Measurements from ENCODE around the gene ME3. TPM values are rescaled to one million over a fixed set of nuclear protein-coding genes. Genes with fewer than 3 reads are reported as not detected.

ME3 gene
- total RNA-seq, 2 donors from 2014 or later: 62.4 to 62.5 TPM

DNA sequence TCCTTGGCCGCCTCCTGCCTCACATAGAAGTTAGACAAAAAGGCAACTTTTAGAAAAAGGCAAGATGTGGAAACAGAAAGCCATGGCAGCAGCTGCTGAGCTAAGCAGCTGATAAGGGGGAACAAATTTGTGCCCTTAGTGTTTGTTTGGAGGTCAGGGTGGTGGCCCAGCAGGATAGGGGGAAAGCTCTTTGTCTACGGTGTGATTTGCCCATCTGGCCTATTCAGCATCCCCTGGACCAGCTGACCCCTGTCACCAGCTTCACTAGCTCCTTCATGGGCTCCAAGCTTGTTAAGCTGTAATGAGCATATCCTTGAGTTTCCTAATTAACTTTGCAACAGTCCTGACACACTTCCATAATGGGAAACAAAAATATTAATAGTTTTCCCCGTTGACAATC is 5.9 kb upstream of the ME3 start:
- Histone ChIP-seq H3K4me3 (no peak overlapping the region), H3K36me3 (no peaks in the 10 kb centered on the region), H3K9me3 (no peaks in the 10 kb centered on the region), H3K4me1 (ENCODE audit: control insufficient read depth in 1 of 2, low read depth in 2 of 2) (peaks cover 12 to 36% of the 10 kb centered on the region in 2 donors), H3K27ac (no peak overlapping the region), H3K27me3 (replicated peaks; ENCODE audit: insufficient read depth) (no peaks in the 10 kb centered on the region)
- TF ChIP-seq, protein P1, sequence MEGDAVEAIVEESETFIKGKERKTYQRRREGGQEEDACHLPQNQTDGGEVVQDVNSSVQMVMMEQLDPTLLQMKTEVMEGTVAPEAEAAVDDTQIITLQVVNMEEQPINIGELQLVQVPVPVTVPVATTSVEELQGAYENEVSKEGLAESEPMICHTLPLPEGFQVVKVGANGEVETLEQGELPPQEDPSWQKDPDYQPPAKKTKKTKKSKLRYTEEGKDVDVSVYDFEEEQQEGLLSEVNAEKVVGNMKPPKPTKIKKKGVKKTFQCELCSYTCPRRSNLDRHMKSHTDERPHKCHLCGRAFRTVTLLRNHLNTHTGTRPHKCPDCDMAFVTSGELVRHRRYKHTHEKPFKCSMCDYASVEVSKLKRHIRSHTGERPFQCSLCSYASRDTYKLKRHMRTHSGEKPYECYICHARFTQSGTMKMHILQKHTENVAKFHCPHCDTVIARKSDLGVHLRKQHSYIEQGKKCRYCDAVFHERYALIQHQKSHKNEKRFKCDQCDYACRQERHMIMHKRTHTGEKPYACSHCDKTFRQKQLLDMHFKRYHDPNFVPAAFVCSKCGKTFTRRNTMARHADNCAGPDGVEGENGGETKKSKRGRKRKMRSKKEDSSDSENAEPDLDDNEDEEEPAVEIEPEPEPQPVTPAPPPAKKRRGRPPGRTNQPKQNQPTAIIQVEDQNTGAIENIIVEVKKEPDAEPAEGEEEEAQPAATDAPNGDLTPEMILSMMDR (IDR thresholded peaks at IDR 0.05): no peak
- ATAC-seq (ENCODE audit: insufficient number of reproducible peaks, low FRiP score, low read depth) (no peak), DNase-seq (ENCODE audit: low spot score) (no peak)

DNA sequence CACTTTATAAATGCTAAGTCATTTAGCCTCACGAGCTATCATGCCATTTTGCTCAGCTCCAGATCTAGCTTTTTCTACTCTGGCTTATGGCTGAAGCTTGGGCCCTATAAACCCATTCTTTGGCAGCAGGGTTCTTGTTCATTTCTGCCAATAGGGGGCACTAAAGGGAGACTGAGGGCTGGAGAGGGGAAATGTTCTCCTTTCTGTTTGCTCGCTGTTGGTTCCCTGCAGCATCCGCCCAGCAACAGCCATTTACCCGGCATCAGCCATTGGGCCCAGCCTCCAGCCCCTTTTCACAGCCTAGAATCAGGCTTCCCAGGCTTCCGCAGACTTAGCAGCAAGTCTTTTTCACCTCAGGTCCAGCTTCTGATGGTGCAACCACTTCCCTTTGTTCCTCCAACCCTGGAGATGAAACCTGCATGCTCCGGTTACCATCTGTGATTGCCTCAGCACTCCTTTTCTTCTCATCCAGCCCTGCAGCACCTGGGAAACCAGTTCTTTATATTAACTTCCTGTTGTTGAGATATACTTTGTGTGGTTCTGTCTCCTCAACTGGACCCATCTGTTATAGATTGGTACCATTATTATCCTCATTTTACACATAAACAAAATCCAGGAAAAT is 4.2 kb upstream of the ME3 start:
- H3K36me3 ChIP-seq: no peaks in the 10 kb centered on the region
- no peaks in the 10 kb centered on the region for H3K9me3 ChIP-seq
- TF ChIP-seq, protein P1 (IDR thresholded peaks at IDR 0.05): peak; percentile 8
- H3K27ac ChIP-seq: no peak overlapping the region
- H3K27me3 ChIP-seq (replicated peaks; ENCODE audit: insufficient read depth): no peaks in the 10 kb centered on the region
- ATAC-seq (ENCODE audit: insufficient number of reproducible peaks, low FRiP score, low read depth): no peak
- no peak overlapping the region for H3K4me3 ChIP-seq
- DNase-seq (ENCODE audit: low spot score): no peak
- peaks cover 7 to 36% of the 10 kb centered on the region in 2 donors for H3K4me1 ChIP-seq (ENCODE audit: control insufficient read depth in 1 of 2, low read depth in 2 of 2)

DNA sequence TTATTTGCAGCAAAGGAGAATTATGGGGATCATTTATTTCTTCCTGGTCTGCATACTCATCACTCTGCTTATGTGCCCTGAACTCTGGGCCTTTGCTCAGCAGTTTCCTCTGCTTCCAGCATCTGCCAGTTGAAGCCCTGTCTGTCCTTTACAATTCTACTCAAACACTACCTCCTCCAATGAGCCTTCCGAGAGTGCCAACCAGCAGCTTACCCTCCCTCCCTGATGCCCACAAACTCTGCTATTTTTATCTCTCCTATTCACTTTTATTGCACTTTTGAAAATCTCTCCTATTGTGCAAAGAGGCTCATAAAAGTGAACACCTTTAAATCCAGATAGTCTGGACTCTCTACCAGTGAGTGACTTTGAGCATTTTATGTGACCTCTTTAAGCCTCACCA is 3.6 kb upstream of the ME3 start:
- Histone ChIP-seq H3K27me3 (replicated peaks; ENCODE audit: insufficient read depth) (no peaks in the 10 kb centered on the region), H3K9me3 (no peaks in the 10 kb centered on the region), H3K4me3 (no peak overlapping the region), H3K27ac (no peak overlapping the region), H3K4me1 (ENCODE audit: control insufficient read depth in 1 of 2, low read depth in 2 of 2) (peaks cover under 1 to 34% of the 10 kb centered on the region in 2 donors), H3K36me3 (no peaks in the 10 kb centered on the region)
- TF ChIP-seq, protein P1 (IDR thresholded peaks at IDR 0.05): no peak
- no peak for ATAC-seq (ENCODE audit: insufficient number of reproducible peaks, low FRiP score, low read depth)
- DNase-seq (ENCODE audit: low spot score): no peak

DNA sequence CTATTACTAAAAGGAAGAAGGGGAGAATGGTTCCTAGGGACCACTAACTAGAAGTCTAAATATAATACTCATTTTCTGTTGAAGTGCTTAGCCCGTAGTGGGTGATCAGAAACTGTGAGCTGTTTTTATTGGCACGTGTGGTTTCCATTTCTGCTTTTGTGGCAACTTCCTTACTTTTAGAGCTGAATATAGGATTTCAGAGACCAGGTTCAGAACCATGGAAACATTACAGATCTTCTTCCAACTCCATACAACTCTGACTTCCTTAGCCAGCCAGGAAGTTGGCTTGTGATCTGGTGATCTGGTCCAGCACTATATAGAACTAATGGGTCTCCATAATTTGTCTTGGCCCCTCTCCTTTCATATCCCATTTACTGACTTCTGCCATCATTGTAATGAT is 2.6 kb upstream of the ME3 start:
- H3K36me3 ChIP-seq: no peaks in the 10 kb centered on the region
- H3K4me3 ChIP-seq: no peak overlapping the region
- no peak for DNase-seq (ENCODE audit: low spot score)
- ATAC-seq (ENCODE audit: insufficient number of reproducible peaks, low FRiP score, low read depth): no peak
- no peaks in the 10 kb centered on the region for H3K9me3 ChIP-seq
- no peaks in the 10 kb centered on the region for H3K27me3 ChIP-seq (replicated peaks; ENCODE audit: insufficient read depth)
- H3K4me1 ChIP-seq (ENCODE audit: control insufficient read depth in 1 of 2, low read depth in 2 of 2): peaks cover 0 to 44% of the 10 kb centered on the region in 2 donors
- no peak overlapping the region for H3K27ac ChIP-seq
- TF ChIP-seq, protein P1 (IDR thresholded peaks at IDR 0.05): no peak

DNA sequence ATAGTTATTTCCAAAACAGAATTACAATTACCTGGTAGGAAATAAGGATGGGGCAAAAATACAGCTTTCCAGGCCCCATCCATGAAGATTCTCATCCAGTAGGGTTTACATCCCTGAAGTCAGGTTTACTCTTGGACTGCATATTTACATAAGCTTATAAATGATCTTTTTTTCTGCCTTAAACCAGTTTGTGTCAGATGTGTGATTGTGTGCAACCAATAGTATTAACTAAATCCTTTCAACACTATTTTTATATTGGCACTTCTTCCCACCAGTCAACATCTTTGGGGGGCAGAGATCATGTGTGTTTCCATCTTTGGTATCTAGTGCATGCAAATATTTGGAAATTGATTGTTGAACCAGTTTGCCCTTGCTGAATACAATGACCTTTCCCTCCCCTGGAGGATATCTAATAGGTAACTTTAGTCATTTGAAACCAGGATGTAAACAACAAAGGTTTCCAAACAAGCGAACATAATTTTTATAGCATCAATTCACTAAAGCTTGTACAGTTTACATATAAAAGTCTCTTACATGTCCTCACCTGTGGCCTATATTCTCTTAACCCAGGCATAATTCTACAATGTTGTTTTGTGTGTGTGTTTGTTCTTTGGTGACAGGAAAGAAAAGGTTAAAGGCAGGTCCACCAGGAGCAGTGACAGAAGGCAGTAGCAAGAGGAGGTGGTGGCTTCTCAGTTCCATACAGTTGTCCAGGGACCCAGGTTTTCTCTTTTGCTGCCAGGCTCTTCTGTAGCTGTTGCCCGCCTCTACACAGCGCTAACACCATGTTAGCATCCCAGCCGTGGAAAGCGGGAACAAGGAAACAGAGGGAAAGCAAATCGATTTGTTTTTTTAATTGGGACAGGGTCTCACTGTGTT is 1.7 kb upstream of the ME3 start:
- Histone ChIP-seq H3K9me3 (no peaks in the 10 kb centered on the region), H3K4me1 (ENCODE audit: control insufficient read depth in 1 of 2, low read depth in 2 of 2) (peaks cover 0 to 50% of the 10 kb centered on the region in 2 donors), H3K27ac (no peak overlapping the region), H3K36me3 (no peaks in the 10 kb centered on the region), H3K4me3 (no peak overlapping the region), H3K27me3 (replicated peaks; ENCODE audit: insufficient read depth) (no peaks in the 10 kb centered on the region)
- TF ChIP-seq, protein P1 (IDR thresholded peaks at IDR 0.05): no peak
- ATAC-seq (ENCODE audit: insufficient number of reproducible peaks, low FRiP score, low read depth) (no peak), DNase-seq (ENCODE audit: low spot score) (no peak)

Data from thoracic aorta (tissue), 2 donors.